SK-MEL-5 (cell line): ENCODE results near the gene PDSS2. TPM values are rescaled to one million over a fixed set of nuclear protein-coding genes. Genes with fewer than 3 reads are reported as not detected.
"Not testable (repeated sequence)": the region's sequence is repeated elsewhere in the genome, so short reads cannot be mapped to it uniquely, and the experiment has no call there.

Experiments used
- DNase-seq: peaks from one replicate; pipeline ENCODE4 v3.0.0-alpha.2; 2016; ENCODE audit warnings: low read depth, low spot score
- in situ Hi-C: cut with HindIII; loops from 2 replicates; pipeline ENCODE4 v1.10.0; 2016; ENCODE audit warnings: low sequenced_read_pairs, high pct_unique_total_duplicates, low pct_unique_long_range_greater_than_20kb
- total RNA-seq: library from RNA; depleted of rRNA; stranded (reverse); fragments of >200 nt; shearing (Covaris generic); gene quantifications from 2 replicates; pipeline ENCODE4 v1.2.3, GENCODE V29; 2014

Gene PDSS2
- total RNA-seq, 1 experiment from 2014 or later: 12.6 TPM

GRCh38 chr6:107437691-107438090, 21.7 kb downstream of the PDSS2 start:
- DNase-seq: no peak
- in situ Hi-C loops: no loop called here

- in situ Hi-C loops: no loop called here
- DNase-seq: no peak
Measured at GRCh38 chr6:107436881-107437280, 22.5 kb downstream of the PDSS2 start.

- in situ Hi-C loops: no loop called here
- DNase-seq: no peak
Measured at GRCh38 chr6:107435798-107436197, 23.6 kb downstream of the PDSS2 start.

DNA sequence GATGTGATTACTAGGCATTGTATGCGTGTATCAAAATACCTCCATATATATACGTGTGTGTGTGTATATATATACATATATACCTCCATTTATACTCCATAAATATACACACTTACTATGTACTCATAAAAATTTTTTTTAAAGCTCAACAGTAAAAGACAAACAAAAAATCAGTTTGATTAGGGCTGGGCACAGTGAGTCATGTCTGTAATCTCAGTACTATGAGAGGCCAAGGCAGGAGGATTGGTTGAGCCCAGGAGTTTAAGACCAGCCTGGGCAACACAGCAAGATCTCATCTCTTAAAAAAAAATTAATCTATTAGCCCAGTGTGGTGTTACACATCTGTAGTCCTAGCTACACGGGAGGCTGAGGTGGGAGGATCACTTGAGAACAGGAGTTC, 24.6 kb downstream of the PDSS2 start:
- DNase-seq: no peak
- in situ Hi-C loops: no loop called here

- in situ Hi-C loops, DNase-seq: not testable (repeated sequence)
Measured at GRCh38 chr6:107425951-107426350, 33.4 kb downstream of the PDSS2 start.

DNA sequence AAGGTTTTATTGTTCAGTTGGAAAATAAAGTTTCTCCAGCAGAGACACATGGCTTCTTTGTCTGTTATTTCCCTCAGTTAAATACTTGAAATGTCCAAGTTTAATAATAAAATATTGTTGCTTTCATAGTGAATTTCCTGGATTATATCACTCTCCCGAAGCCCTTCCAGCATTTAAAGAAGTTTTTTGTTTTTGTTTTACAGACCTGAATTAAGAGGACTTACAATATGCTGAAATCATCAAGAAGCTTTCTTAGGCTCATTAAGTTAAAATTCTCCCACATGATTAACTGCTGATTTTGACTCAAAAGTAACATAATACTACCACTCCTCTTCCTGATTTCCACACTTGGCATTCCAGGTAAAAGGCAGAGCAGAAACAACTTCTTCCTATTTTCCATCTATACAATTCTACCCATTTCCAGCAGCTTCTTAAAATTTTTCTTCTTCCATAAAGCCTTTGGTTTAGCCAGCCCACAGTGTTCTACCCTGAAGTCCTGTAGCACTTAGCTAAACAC, 35.8 kb downstream of the PDSS2 start:
- in situ Hi-C loops: no loop called here

GRCh38 chr6:107421696-107422256, 37.6 kb downstream of the PDSS2 start:
- in situ Hi-C loops: no loop called here

More for the DNA sequence above, 35.8 kb downstream of the PDSS2 start:
- DNase-seq: peak; percentile 38

GRCh38 chr6:107419733-107420132, 39.6 kb downstream of the PDSS2 start:
- in situ Hi-C loops: no loop called here
- DNase-seq: no peak

More at GRCh38 chr6:107421696-107422256, 37.6 kb downstream of the PDSS2 start:
- DNase-seq: no peak

DNA sequence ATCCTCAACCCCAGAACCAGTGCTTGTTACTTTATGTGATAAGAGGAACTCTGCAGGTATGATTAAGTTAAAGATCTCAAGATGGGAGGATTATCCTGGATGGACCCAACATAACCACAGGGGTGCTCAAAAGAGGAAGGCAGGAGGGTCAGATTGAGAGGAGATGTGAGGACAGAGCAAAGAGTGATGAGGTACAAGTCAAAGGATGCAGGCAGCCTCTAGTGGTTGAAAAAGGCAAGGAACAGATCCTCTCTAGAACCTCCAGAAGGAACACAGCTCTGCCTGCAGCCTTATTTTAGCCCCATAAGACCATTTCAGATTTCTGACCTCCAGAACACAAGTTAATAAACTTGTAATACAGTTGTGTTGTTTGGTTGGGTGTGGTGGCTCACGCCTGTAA, 41.2 kb downstream of the PDSS2 start:
- DNase-seq: peak; percentile 65
- in situ Hi-C loops: no loop called here

DNA sequence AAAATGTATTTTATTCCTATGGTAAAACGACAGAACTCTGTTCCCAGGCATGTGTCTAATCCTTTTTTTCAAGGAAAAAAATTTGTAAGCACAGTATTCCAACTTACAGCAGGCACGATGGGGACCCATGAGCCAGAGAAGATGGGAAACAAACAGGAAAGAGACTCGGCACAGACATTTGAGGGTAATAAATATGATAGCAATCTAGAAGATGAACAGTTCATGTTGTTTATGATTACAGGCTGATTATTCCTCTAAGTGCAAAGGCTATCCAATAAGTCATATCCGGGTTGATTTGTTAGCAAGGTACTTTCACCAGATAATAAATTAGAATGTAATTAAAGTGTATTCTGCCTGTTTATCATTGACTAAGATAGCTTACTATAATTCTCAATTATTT, 43.2 kb downstream of the PDSS2 start:
- no peak for DNase-seq
- in situ Hi-C loops: no loop called here

DNA sequence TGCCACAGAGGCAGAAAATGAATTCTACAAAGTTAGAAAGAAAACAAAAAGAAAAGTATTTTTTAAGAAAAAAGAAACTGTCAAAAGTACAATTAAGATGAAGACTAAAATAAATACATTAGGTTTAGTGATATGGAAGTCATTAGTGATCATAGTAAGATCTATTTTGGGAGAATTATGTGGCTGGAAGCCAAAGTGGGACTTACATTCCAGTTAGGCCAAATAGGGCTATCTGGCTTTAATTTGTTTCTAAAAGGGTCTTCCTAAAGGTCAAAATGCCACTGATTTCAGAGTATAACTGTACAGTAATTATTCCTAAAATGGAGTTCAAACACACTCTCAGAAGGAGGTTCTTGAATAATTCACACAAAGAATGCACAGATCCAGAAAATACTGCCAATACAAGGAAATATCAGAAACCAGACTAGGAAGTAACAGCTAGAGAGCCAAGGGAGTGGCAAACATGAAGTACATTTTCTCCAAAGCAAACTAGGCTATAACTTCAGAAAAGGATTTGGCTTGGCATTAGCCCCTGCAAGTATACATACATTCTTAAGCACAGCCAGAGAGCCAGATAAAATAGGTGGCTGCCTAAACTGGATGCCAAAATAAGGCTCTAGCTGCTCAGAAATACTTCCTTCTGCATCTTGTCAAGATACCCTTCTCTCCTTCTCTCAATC, 45.3 kb downstream of the PDSS2 start:
- no peak for DNase-seq
- in situ Hi-C loops: no loop called here

DNA sequence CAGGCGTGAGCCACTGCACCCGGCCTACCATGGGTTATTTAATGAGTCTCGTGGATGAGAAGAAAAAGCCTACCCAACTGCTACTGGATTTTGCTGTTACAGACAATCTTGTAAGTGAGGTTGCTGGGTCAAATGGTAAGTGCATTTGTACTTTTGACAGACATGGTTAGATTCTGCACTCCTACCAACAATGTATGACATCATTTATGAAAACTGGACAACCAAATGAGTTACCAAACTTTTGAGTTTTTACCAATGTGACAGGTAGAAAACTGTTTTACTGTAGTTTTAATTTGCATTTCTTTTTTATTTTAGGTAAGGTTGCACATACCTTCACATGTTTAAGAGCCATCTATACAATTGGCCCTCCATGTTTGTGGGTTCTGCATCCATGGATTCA, 48.2 kb downstream of the PDSS2 start:
- in situ Hi-C loops: no loop called here
- DNase-seq: no peak

DNA sequence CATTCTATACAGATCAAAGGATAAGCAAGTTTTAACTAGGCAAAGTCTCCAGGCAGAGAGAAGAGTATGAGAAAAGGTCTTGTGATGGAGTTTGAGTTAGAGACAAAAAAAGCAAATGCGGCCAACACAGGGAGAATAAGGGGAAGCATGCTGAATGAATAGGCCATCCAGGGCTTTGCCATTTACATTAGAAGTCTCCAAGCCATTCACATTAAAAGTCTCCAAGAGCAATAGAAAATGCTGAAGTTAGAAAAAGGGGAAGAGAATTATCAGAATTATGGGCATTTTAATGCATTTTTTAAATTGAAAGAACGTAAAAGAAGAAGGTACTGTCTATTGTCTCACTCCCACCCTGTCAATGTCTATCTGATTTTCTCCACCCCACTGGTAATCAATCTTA, 49.4 kb downstream of the PDSS2 start:
- in situ Hi-C loops: no loop called here
- no peak for DNase-seq

GRCh38 chr6:107408714-107409113, 50.6 kb downstream of the PDSS2 start:
- in situ Hi-C loops: no loop called here
- no peak for DNase-seq

DNA sequence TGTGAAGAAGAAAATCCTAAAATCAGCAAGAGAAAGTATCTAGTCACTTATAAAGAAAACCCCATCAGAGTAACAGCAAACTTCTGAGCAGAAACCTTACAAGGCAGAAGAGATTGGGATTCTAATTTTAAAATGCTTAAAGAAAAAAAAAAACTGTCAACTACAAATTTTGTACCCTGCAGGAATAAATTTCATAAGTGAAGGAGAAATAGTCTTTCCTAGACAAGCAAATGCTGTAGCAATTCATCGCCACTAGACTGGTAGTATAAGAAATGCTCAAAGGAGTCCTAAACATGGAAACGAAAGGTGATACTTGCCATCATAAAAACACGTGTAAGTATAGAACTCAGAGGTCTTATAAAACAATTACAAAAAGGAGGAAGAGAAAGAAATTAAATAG, 54.4 kb downstream of the PDSS2 start:
- no peak for DNase-seq
- in situ Hi-C loops: no loop called here

- DNase-seq: no peak
- in situ Hi-C loops: no loop called here
Measured at GRCh38 chr6:107402533-107402932, 56.8 kb downstream of the PDSS2 start.

GRCh38 chr6:107401573-107401972, 57.8 kb downstream of the PDSS2 start:
- in situ Hi-C loops: no loop called here
- no peak for DNase-seq

DNA sequence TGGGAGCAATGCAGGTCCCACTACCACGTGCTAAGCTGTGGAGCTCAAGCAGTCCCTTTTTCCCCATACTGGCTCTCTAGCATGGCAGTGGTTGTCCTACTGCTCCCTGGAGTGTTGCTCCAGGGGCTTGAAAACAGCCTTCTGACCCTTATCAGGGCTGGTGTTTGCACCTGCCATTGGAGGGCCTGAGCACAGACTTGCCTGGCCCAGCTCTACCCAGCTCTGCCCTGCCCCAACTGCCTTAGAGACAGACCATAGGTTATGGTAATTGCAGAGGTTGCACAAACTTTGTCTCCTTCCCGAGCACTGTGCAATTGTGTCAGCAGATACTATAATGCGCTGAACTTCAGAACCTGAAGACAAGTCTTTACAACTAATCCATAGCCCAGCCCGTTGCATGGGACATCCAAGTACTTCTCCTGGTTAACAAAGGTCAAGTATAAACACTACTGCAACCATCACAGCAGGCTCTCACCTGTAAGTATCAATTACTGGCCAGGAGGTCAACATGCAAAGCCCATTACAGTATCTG, 58.7 kb downstream of the PDSS2 start:
- in situ Hi-C loops: no loop called here
- DNase-seq: no peak

DNA sequence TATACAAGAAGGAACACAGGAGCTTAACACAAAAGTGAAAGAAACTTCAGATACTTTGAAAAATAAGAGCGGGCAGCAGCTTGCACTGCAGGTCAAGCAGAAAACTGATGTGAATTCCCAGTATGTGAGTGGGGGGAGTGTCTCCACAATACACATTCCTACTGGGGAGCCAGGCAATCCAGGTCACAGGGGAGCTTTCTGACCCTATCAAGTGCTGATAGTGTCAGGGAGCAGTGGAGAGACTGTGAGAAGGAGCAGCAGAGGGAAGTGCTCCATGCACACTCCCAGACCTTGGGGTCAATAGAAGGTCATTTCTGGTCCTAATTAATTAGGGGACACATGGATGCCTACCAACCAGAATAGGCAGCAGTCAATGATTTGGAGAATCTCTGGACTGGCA, 59.4 kb downstream of the PDSS2 start:
- no peak for DNase-seq
- in situ Hi-C loops: no loop called here
